Endometrial microvascular endothelial cells (primary cell): Measurements from ENCODE around the gene GABRE. TPM values are rescaled to one million over a fixed set of nuclear protein-coding genes. Genes with fewer than 3 reads are reported as not detected.

Experiments
- in situ Hi-C: cut with HindIII; loops from 2 replicates; pipeline ENCODE4 v1.10.0; 2017; ENCODE audit warnings: low sequenced_read_pairs, low pct_unique_long_range_greater_than_20kb; ENCODE audit errors: inconsistent ontology term
- total RNA-seq: library from RNA; depleted of rRNA; stranded (reverse); fragments of >200 nt; gene quantifications from one replicate; pipeline ENCODE4 v1.2.3, GENCODE V29; 2015; ENCODE audit errors: inconsistent ontology term

Gene GABRE
- 4.6 TPM for total RNA-seq

- in situ Hi-C loops = no loop called here
Measured at GRCh38 chrX:151974336-151975227, at the start of gene GABRE. TSS of gene GABRE (minus strand) at chrX:151974676. CDS start at chrX:151974625, 51 bp downstream.

DNA sequence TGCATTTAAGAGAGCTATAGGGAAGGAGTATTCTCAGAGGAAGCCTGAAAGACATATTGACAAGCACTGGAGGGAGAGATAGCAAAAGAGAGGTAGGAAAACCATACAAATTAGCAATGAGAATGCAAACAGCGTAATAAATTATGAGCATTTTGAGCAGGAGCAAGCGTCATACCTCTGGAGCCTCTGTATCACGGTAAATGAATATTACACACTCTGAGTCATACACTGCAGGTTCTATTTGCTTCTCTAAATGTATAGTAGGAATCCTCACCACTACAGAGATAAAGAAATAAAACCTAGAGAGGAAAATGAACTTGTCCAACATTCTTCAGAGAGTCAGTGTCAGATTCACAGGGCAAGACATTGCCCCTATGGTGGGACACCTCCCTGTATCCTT lies 46.4 kb upstream of the GABRE start:
- in situ Hi-C loops = no loop called here

- in situ Hi-C loops = no loop called here
Measured at GRCh38 chrX:151999813-152000212, 25.3 kb upstream of the GABRE start.

DNA sequence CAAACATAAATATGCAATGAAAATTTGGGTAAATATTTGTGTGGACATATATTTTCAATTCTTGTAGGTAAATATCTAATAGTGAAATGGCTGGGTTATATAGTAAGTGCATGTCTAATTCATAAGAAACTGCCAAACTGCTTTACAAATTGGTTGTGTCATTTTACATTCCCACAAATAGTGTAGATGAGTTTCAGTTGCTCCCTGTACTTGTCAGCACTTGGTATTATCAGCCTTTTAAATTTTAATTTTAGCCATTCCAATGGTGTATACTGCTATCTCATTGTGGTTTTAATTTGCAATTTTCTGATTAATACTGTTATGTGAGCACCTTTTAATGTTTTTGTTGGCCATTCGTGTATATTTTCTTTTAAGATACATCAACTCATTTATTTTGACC lies 23.1 kb upstream of the GABRE start:
- in situ Hi-C loops = no loop called here

GRCh38 chrX:151996347-151996746 lies 21.9 kb upstream of the GABRE start:
- in situ Hi-C loops = no loop called here

GRCh38 chrX:151994476-151994875 lies 20.0 kb upstream of the GABRE start:
- in situ Hi-C loops = no loop called here

- in situ Hi-C loops = no loop called here
Measured at GRCh38 chrX:151988706-151989299, 14.3 kb upstream of the GABRE start.

DNA sequence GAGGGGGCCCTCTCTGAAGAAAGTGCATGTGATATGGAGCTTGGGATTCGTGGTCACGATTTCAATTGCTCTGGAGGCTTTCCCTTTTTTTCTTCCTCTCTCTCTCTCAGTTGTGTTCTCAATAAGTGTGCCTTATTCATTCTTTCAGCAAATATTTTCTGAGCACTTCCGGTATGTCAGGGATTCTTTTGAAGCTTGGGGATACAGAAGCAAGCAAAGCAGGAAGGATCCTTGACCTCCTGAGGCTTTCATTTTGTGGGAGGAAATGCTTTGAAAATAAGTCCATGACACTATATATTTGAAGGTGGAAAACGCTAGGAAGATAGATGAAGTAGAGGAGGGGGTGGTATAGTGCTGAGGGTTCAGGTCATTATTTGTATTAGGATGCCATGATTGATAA lies 12.6 kb upstream of the GABRE start:
- in situ Hi-C loops = no loop called here

DNA sequence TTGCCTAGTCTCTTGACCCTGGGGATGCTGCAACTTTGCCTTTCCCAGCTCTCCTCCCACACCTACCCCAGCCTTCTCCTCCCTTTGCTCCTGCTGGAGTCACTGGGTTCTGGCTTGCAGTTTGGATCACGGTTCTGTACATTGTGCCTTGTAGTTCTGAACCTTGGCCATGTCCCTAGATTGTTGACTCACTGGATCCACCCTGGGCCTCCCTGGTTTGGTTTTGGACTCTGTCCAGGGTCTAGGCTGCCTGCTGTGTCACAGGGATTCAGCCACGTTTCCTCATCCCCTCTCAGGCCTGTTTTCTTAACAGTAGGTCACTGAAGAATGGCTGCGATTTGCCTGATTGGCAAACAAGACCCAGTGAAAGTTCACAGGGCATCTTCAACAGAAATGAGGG lies 11.5 kb upstream of the GABRE start:
- in situ Hi-C loops = no loop called here

GRCh38 chrX:151985531-151985930 lies 11.1 kb upstream of the GABRE start:
- in situ Hi-C loops = no loop called here

GRCh38 chrX:151984902-151985301 lies 10.4 kb upstream of the GABRE start:
- in situ Hi-C loops = no loop called here

DNA sequence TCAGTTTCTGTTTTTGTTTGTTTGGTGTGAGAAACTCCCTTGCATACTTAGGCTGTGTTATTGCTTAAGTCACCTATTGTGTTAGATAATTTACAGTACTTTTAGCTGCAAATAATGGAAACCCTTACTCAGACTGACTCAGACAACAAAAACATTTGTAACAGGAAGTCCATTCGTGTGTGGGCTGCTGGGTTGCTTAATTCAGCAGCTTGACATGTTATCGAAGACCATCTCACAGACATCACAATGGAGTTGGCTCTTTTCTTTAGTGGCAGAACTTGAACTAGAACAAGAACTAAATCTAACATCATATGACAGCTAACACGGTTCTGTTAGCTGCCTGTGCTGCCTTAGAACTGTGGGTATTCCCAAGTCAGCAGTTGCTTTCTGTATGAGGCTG lies 9.9 kb upstream of the GABRE start:
- in situ Hi-C loops = no loop called here

DNA sequence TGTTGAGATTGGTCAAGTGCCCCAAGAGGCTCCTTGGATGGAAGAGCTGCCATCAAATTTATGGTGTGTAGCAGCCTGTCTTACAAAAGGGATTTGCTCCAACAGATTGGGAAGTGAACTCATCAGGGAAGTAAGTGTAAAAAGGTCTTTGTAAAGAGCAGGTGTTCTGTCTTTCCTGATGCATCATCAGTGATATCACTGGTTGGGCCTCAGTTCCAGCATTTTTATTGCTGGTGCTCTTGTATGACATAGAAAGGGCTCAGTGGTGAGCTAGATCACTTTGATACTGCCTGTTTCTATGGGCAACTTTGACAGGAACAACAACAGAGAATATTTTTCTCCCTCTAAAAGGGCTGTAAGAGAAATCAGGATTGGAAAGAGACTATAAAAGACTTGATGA lies 8.7 kb upstream of the GABRE start:
- in situ Hi-C loops = no loop called here

DNA sequence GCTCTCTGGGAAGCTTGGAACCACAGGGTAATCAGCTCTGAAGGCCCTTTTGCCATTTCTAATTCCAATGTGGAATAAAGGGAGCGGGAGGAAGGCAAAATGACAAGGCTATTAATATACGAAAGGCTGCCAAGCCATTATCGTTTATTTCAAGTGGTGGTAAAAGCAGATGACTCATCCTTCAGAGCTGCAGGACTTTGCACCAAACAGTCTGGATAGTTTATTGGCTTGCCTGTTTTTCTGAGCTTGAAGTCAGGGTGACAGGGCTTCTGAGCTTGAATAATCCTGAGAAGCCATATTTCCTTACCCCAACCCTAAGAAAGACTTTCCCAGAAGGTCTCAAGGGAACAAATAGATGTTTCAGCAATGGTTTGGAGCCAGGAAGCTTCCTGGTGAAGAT lies 7.7 kb upstream of the GABRE start:
- in situ Hi-C loops = no loop called here

GRCh38 chrX:151981129-151981528 lies 6.7 kb upstream of the GABRE start:
- in situ Hi-C loops = no loop called here

- in situ Hi-C loops = no loop called here
Measured at GRCh38 chrX:151977923-151978322, 3.4 kb upstream of the GABRE start.

GRCh38 chrX:151977009-151977408 lies 2.5 kb upstream of the GABRE start:
- in situ Hi-C loops = no loop called here

DNA sequence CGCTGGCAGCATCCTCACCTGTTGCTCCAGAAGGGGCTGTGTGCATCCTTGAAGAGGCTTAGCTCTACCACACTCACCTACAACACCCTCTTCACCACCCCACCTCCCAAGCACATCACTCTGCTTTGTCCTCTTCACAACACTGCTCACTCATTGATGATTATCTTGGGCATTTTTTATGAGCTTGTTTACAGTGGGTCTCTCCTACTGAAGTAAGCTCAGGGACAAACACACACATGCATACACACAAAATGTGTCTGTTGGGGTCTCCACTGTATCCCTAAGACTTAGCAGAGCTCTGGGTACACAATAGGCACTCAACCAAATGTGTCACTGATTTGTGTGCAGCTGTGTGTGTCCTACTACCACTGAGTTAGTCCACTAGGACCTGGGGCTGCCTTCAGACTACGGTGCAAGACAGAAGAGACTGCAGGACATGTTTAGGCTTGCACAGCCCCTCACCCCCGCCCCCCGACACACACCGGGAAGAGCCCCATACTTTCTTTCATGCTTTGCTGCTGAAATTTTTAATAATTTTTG lies 1.3 kb upstream of the GABRE start:
- in situ Hi-C loops = no loop called here

DNA sequence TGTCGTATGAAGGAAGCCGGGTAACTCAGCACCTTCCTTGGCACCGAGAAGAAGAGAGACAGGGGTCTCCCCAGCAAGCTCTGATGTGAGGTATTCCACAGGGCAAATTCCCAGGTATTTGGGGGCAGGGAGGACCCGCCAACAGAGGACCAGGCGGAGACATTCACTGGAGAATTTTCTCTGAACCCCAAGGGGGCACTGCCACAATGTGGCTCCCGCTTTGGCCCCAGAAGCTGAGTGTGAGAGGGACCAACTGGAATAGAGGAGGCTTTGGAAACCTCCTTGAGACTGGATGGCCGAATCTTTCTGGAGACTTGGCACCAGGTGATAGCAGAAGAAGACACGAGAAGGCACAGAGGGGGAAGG lies 735 bp upstream of the GABRE start:
- in situ Hi-C loops = no loop called here

DNA sequence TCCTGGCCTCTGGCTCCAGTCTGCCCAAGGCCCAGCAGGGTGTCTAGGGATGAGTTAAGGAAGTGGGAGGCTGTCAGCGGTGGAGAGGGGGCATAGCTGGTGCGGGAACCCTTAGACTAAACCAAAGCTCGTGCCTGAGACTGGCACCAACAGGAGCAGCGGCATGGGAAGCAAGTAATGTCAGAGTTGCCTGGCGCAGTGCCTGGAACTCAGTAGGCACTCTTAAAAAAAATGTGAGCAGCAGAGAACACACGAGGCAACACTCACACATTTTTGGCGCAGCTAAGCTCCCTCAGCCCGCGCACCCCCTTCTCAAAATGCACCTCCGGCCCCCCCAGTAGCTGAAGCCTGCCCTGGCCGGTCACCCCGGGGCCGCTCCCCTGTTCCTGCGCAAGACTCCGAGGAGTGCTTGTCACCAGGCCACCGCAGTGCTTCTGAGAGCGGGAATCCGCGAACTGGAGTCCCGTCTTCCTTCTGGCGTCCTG lies 583 bp downstream of the GABRE start:
- in situ Hi-C loops = no loop called here
